Astrocyte of the cerebellum (primary cell): ENCODE measurements around the gene CEP63.

ENCODE experiments used
- DNase-seq: peaks from one replicate; pipeline ENCODE4 v3.0.0-alpha.2; 2011; ENCODE audit warnings: low read depth
- H3K4me3 ChIP-seq: 2 replicates; pipeline ENCODE4 v1.5.1; 2011; ENCODE audit warnings: mild to moderate bottlenecking, low read depth, low read length, moderate library complexity
- CTCF ChIP-seq: IDR thresholded peaks from 2 replicates; pipeline ENCODE4 v1.5.1; 2012; ENCODE audit warnings: low read length, low read depth, moderate library complexity, mild to moderate bottlenecking; ENCODE audit errors: missing control alignments
- in situ Hi-C: cut with HindIII; loops from 2 replicates; pipeline ENCODE4 v1.10.0; 2017; ENCODE audit warnings: low sequenced_read_pairs

CEP63 gene

GRCh38 chr3:134485718-134486576 lies at the start of gene CEP63, which contains the start of gene ANAPC13:
CEP63 (plus strand) TSS chr3:134486057; CDS start chr3:134495321, 9,264 bp downstream.
ANAPC13 (minus strand) TSS chr3:134485985; CDS start chr3:134482904, 3,081 bp downstream.
- peak within 1 kb of the TSS; percentile 57 for H3K4me3 ChIP-seq
- peak; percentile 98 for DNase-seq
- in situ Hi-C loops, result loop anchor here (25.0 kb wide), 3 partner anchors 174 to 549 kb away; no protein-coding TSS in a partner anchor
- TF ChIP-seq CTCF, result no peak

GRCh38 chr3:134437211-134437752 lies 48.6 kb upstream of the CEP63 start:
- no peak overlapping the region for H3K4me3 ChIP-seq
- no peak for DNase-seq
- in situ Hi-C loops, result no loop called here
- no peak for TF ChIP-seq CTCF

GRCh38 chr3:134441321-134441720 lies 44.5 kb upstream of the CEP63 start:
- H3K4me3 ChIP-seq, result no peak overlapping the region
- TF ChIP-seq CTCF, result no peak
- in situ Hi-C loops, result no loop called here
- DNase-seq, result no peak

GRCh38 chr3:134441821-134442220 lies 44.0 kb upstream of the CEP63 start:
- DNase-seq, result no peak
- H3K4me3 ChIP-seq, result no peak overlapping the region
- in situ Hi-C loops, result no loop called here
- TF ChIP-seq CTCF, result no peak

- no peak for TF ChIP-seq CTCF
- DNase-seq, result no peak
- in situ Hi-C loops, result no loop called here
- H3K4me3 ChIP-seq, result no peak overlapping the region
Observed at GRCh38 chr3:134445095-134445494, 40.8 kb upstream of the CEP63 start.

GRCh38 chr3:134445636-134446035 lies 40.2 kb upstream of the CEP63 start:
- TF ChIP-seq CTCF, result no peak
- H3K4me3 ChIP-seq, result no peak overlapping the region
- in situ Hi-C loops, result no loop called here
- no peak for DNase-seq
